ENCODE results near the gene SLC4A2. TPM values are rescaled to one million over a fixed set of nuclear protein-coding genes. Genes with fewer than 3 reads are reported as not detected.
A peak's percentile ranks its signal among the peaks of the same experiment; 100 is the strongest.

SLC4A2 gene
- total and polyA plus RNA-seq, 2 experiments from 2014 or later = 167 to 188 TPM

GRCh38 chr7:151017370-151017952 lies 41.9 kb upstream of the SLC4A2 start:
- no peak overlapping the region for H3K4me3 ChIP-seq
- no peaks in the 10 kb centered on the region for H3K36me3 ChIP-seq (replicated peaks; ENCODE audit: insufficient read depth, low read depth)
- WGBS (ENCODE audit: low lambda C conversion rate, missing lambda C conversion rate) = 64% methylated on average over 13 of the region's 13 CpGs
- TF ChIP-seq EZH2 (IDR thresholded peaks at IDR 0.05; ENCODE audit: borderline replicate concordance) (no peak), EZH2phosphoT487 (IDR thresholded peaks at IDR 0.05; ENCODE audit: low read depth, severe bottlenecking, unreplicated experiment) (no peak)
- TF ChIP-seq, protein P1, sequence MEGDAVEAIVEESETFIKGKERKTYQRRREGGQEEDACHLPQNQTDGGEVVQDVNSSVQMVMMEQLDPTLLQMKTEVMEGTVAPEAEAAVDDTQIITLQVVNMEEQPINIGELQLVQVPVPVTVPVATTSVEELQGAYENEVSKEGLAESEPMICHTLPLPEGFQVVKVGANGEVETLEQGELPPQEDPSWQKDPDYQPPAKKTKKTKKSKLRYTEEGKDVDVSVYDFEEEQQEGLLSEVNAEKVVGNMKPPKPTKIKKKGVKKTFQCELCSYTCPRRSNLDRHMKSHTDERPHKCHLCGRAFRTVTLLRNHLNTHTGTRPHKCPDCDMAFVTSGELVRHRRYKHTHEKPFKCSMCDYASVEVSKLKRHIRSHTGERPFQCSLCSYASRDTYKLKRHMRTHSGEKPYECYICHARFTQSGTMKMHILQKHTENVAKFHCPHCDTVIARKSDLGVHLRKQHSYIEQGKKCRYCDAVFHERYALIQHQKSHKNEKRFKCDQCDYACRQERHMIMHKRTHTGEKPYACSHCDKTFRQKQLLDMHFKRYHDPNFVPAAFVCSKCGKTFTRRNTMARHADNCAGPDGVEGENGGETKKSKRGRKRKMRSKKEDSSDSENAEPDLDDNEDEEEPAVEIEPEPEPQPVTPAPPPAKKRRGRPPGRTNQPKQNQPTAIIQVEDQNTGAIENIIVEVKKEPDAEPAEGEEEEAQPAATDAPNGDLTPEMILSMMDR (IDR thresholded peaks at IDR 0.05; ENCODE audit: poor library complexity) = no peak
- no peaks in the 10 kb centered on the region for H4K20me1 ChIP-seq (ENCODE audit: insufficient read depth, poor library complexity, severe bottlenecking)
- no peak overlapping the region for H3K27ac ChIP-seq
- H3K4me2 ChIP-seq = peak overlapping the region; percentile 78
- no peak for DNase-seq (ENCODE audit: low spot score)
- peaks cover 27% of the 10 kb centered on the region for H3K4me1 ChIP-seq (ENCODE audit: insufficient read depth)
- H3K9me3 ChIP-seq (ENCODE audit: low read depth) = no peaks in the 10 kb centered on the region
- H3K9me2 ChIP-seq (replicated peaks; ENCODE audit: insufficient read depth) = no peaks in the 10 kb centered on the region
- no peak overlapping the region for H2AFZ ChIP-seq
- H3K27me3 ChIP-seq = peaks cover 33% of the 10 kb centered on the region
- no peaks in the 10 kb centered on the region for H3K79me2 ChIP-seq

- H3K79me2 ChIP-seq = no peaks in the 10 kb centered on the region
- H3K4me1 ChIP-seq (ENCODE audit: insufficient read depth) = peaks cover 21% of the 10 kb centered on the region
- H3K9me2 ChIP-seq (replicated peaks; ENCODE audit: insufficient read depth) = no peaks in the 10 kb centered on the region
- peaks cover 33% of the 10 kb centered on the region for H3K27me3 ChIP-seq
- H3K27ac ChIP-seq = no peak overlapping the region
- H4K20me1 ChIP-seq (ENCODE audit: insufficient read depth, poor library complexity, severe bottlenecking) = no peaks in the 10 kb centered on the region
- peak; percentile 84 for DNase-seq (ENCODE audit: low spot score)
- peak overlapping the region; percentile 78 for H3K4me2 ChIP-seq
- no peaks in the 10 kb centered on the region for H3K9me3 ChIP-seq (ENCODE audit: low read depth)
- WGBS (ENCODE audit: low lambda C conversion rate, missing lambda C conversion rate) = 10% methylated on average over 33 of the region's 34 CpGs
- TF ChIP-seq EZH2phosphoT487 (IDR thresholded peaks at IDR 0.05; ENCODE audit: low read depth, severe bottlenecking, unreplicated experiment) = no peak
- TF ChIP-seq, protein P1 (IDR thresholded peaks at IDR 0.05; ENCODE audit: poor library complexity) = peak; percentile 96
- no peak overlapping the region for H2AFZ ChIP-seq
- H3K4me3 ChIP-seq = no peak overlapping the region
- H3K36me3 ChIP-seq (replicated peaks; ENCODE audit: insufficient read depth, low read depth) = no peaks in the 10 kb centered on the region
Measured at GRCh38 chr7:151017953-151018420, 41.4 kb upstream of the SLC4A2 start.

GRCh38 chr7:151018421-151019129 lies 40.8 kb upstream of the SLC4A2 start:
- WGBS (ENCODE audit: low lambda C conversion rate, missing lambda C conversion rate) = 14% methylated on average over 53 of the region's 82 CpGs
- H2AFZ ChIP-seq = peak overlapping the region; percentile 31
- H3K9me2 ChIP-seq (replicated peaks; ENCODE audit: insufficient read depth) = no peaks in the 10 kb centered on the region
- peaks cover 16% of the 10 kb centered on the region for H3K4me1 ChIP-seq (ENCODE audit: insufficient read depth)
- no peaks in the 10 kb centered on the region for H3K79me2 ChIP-seq
- TF ChIP-seq EZH2phosphoT487 (IDR thresholded peaks at IDR 0.05; ENCODE audit: low read depth, severe bottlenecking, unreplicated experiment) (no peak), EZH2 (IDR thresholded peaks at IDR 0.05; ENCODE audit: borderline replicate concordance) (peak; percentile 58)
- peak; percentile 68 for DNase-seq (ENCODE audit: low spot score)
- H3K27ac ChIP-seq = no peak overlapping the region
- no peak overlapping the region for H3K4me3 ChIP-seq
- H3K4me2 ChIP-seq = peak overlapping the region; percentile 78
- H3K27me3 ChIP-seq = peaks cover 33% of the 10 kb centered on the region
- H3K36me3 ChIP-seq (replicated peaks; ENCODE audit: insufficient read depth, low read depth) = no peaks in the 10 kb centered on the region
- H3K9me3 ChIP-seq (ENCODE audit: low read depth) = no peaks in the 10 kb centered on the region
- H4K20me1 ChIP-seq (ENCODE audit: insufficient read depth, poor library complexity, severe bottlenecking) = no peaks in the 10 kb centered on the region

DNA sequence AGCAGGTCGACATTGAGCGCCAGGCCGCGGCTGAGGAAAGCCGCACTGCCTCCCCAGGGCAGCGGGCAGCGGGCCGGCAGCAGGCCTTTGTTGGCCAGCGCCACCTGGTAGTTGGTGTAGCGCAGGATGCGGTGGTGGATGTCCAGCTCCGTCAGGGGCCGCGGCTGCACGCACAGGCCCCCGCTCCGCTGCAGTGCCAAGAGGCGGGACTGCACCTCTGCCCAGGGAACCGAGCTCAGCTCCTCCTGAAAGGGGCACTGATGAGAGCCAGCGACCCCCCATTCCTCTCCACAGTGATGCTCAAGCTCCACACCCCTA lies 40.3 kb upstream of the SLC4A2 start:
- no peak overlapping the region for H3K4me3 ChIP-seq
- H3K79me2 ChIP-seq = no peaks in the 10 kb centered on the region
- peaks cover 33% of the 10 kb centered on the region for H3K27me3 ChIP-seq
- H3K9me3 ChIP-seq (ENCODE audit: low read depth) = no peaks in the 10 kb centered on the region
- TF ChIP-seq, protein P1 (IDR thresholded peaks at IDR 0.05; ENCODE audit: poor library complexity) = no peak
- TF ChIP-seq EZH2phosphoT487 (IDR thresholded peaks at IDR 0.05; ENCODE audit: low read depth, severe bottlenecking, unreplicated experiment) (no peak), EZH2 (IDR thresholded peaks at IDR 0.05; ENCODE audit: borderline replicate concordance) (no peak)
- peaks cover 12% of the 10 kb centered on the region for H3K4me1 ChIP-seq (ENCODE audit: insufficient read depth)
- no peaks in the 10 kb centered on the region for H3K36me3 ChIP-seq (replicated peaks; ENCODE audit: insufficient read depth, low read depth)
- H4K20me1 ChIP-seq (ENCODE audit: insufficient read depth, poor library complexity, severe bottlenecking) = no peaks in the 10 kb centered on the region
- no peak for DNase-seq (ENCODE audit: low spot score)
- H3K9me2 ChIP-seq (replicated peaks; ENCODE audit: insufficient read depth) = no peaks in the 10 kb centered on the region
- peak overlapping the region; percentile 78 for H3K4me2 ChIP-seq
- peak overlapping the region; percentile 31 for H2AFZ ChIP-seq
- no peak overlapping the region for H3K27ac ChIP-seq
- 49% methylated on average over 20 of the region's 20 CpGs for WGBS (ENCODE audit: low lambda C conversion rate, missing lambda C conversion rate)

Data from hepatocyte (in vitro differentiated cells).